Thymus (tissue), 14 donors: Measurements from ENCODE around the gene MILR1. TPM values are rescaled to one million over a fixed set of nuclear protein-coding genes. Genes with fewer than 3 reads are reported as not detected.

Experiments used
- DNase-seq, 9 donors: peaks; one replicate each; pipeline ENCODE4 v3.0.0-alpha.2; 2013; ENCODE audit warnings: low spot score in 9 of 9, low read depth in 6 of 9, missing footprints in 1 of 9
- H3K27ac ChIP-seq, 2 donors: one replicate each; pipeline ENCODE4 v1.5.1; 2013; ENCODE audit warnings: control low read depth in 1 of 2, low read depth in 1 of 2, low read length in 1 of 2, mild to moderate bottlenecking in 1 of 2, moderate library complexity in 1 of 2
- H3K27me3 ChIP-seq, 2 donors: one replicate each; pipeline ENCODE4 v1.5.1; 2013; ENCODE audit warnings: low read length in 1 of 2; ENCODE audit not compliant: control insufficient read depth in 2 of 2, insufficient read depth in 1 of 2
- H3K36me3 ChIP-seq, 2 donors: one replicate each; pipeline ENCODE4 v1.5.1; 2013; ENCODE audit warnings: low read length in 1 of 2, mild to moderate bottlenecking in 1 of 2, moderate library complexity in 1 of 2; ENCODE audit not compliant: control insufficient read depth in 2 of 2, insufficient read depth in 2 of 2
- H3K4me1 ChIP-seq, 2 donors: one replicate each; pipeline ENCODE4 v1.5.1; 2013; ENCODE audit warnings: low read length in 2 of 2; ENCODE audit not compliant: control insufficient read depth in 2 of 2, insufficient read depth in 2 of 2
- H3K4me3 ChIP-seq, 2 donors: one replicate each; pipeline ENCODE4 v1.5.1; 2013; ENCODE audit warnings: low read length in 2 of 2, control low read depth in 1 of 2, mild to moderate bottlenecking in 1 of 2
- H3K9me3 ChIP-seq, 2 donors: one replicate each; pipeline ENCODE4 v1.5.1; 2013; ENCODE audit warnings: low read length in 1 of 2, mild to moderate bottlenecking in 1 of 2; ENCODE audit not compliant: control insufficient read depth in 2 of 2, insufficient read depth in 1 of 2
- WGBS: extraction: QIAGEN DNeasy Blood & Tissue Kit; methylation state at CpG from one replicate; pipeline ENCODE4 v1.1.7; 2013; 5-methylcytosine and 5-hydroxymethylcytosine counted together
- long read RNA-seq, 10 donors: transcript quantifications; one replicate each; lab custom pipeline, GENCODE V29; 2026
- polyA plus RNA-seq: library from polyadenylated mRNA; stranded (reverse); fragments of 200-250 nt; gene quantifications from one replicate; pipeline ENCODE4 v1.2.3, GENCODE V29; 2013
- total RNA-seq: library from RNA; stranded (reverse); fragments of 120-200 nt; gene quantifications from one replicate; pipeline ENCODE4 v1.2.4, GENCODE V29; 2013
- donor health status: healthy.

MILR1 gene, protein sequence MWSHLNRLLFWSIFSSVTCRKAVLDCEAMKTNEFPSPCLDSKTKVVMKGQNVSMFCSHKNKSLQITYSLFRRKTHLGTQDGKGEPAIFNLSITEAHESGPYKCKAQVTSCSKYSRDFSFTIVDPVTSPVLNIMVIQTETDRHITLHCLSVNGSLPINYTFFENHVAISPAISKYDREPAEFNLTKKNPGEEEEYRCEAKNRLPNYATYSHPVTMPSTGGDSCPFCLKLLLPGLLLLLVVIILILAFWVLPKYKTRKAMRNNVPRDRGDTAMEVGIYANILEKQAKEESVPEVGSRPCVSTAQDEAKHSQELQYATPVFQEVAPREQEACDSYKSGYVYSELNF
- 8.8 TPM for total RNA-seq
- polyA plus RNA-seq = 6.2 TPM
- long read RNA-seq, donor 1 = 0 reads
- long read RNA-seq, donor 2 = 0 reads
- long read RNA-seq, donor 3, partial matches to known transcripts = 1,013 of 1,030 reads
- long read RNA-seq, donor 3, other reads (novel, unspliced or antisense) = 16 of 1,030 reads
- long read RNA-seq, donor 4, partial matches to known transcripts = 450 of 602 reads
- long read RNA-seq, donor 4, other reads (novel, unspliced or antisense) = 151 of 602 reads
- long read RNA-seq, donor 5, partial matches to known transcripts = 0 of 2 reads
- long read RNA-seq, donor 5, other reads (novel, unspliced or antisense) = 0 of 2 reads
- long read RNA-seq, donor 6, partial matches to known transcripts = 0 of 1 reads
- long read RNA-seq, donor 6, other reads (novel, unspliced or antisense) = 0 of 1 reads
- long read RNA-seq, donor 7, partial matches to known transcripts = 0 of 1 reads
- long read RNA-seq, donor 7, other reads (novel, unspliced or antisense) = 0 of 1 reads
- long read RNA-seq, donor 8, partial matches to known transcripts = 0 of 1 reads
- long read RNA-seq, donor 8, other reads (novel, unspliced or antisense) = 0 of 1 reads
- long read RNA-seq, donor 9, partial matches to known transcripts = 0 of 1 reads
- long read RNA-seq, donor 9, other reads (novel, unspliced or antisense) = 0 of 1 reads
- long read RNA-seq, donor 10, partial matches to known transcripts = 248 of 398 reads
- long read RNA-seq, donor 10, other reads (novel, unspliced or antisense) = 150 of 398 reads

DNA sequence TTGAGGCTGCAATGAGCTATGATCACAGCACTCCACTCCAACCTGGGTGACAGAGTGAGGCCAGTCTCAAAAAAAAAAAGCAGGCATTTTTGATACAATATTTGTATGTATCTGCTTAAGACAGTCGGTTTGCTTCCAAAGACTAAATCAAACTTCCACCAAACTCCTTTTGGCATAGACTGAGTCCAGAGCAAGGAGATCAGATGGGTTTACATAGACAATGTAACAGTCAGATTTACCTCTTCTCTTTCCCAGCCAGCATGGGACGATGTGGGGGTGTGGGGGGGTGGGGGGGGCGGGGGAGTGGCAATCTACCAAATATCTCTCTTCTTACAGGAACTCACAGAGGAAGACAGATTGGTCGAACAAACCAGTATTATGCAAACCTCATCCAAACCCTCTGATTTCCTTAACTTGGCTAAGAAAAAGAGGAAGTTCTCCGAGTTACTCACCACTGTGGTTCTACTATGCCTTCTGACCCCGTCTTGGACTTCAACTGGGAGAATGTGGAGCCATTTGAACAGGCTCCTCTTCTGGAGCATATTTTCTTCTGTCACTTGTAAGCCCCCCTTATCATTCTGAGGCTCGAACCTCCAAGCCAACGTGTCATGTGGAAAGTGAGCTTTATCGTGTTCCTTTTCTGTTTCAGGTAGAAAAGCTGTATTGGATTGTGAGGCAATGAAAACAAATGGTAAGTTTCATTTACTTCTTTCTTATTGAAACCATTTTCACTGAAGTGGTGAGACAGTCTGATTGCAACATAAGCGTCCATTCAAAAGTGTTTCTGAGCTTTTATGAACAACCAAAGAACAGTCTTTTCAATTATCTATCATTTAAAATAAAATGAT is at the start of gene MILR1:
Gene MILR1 (plus strand): TSS at position 451 of the 848 bp plus-strand sequence. CDS start 54 bp downstream, at position 505.
- Histone ChIP-seq H3K4me3 (no peak within 1 kb of the TSS), H3K4me1 (peaks cover 0 to 13% of the 10 kb centered on the region in 2 donors)
- WGBS = 5% methylated on average over 10 of the region's 10 CpGs

DNA sequence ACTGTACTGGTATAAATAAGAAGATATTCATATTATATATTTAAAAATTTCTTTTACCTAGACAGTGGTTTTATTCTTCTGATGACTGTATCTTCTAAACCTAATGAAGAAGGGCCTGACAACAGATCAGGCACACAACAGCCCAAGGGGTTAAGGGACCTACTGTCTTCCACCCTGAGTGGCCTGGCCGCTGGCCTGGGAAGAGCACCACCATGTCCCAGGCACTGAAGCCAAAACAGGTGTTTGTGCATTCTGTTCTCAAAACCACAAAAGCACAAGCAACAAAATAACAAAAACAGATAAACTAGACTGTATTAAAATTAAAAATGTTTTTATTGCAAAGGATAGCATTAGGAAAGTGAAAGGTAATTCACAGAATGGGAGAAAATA is 49.2 kb upstream of the MILR1 start:
- DNase-seq = no peak
- H3K9me3 ChIP-seq = peaks cover 0 to 3% of the 10 kb centered on the region in 2 donors
- no peak overlapping the region for H3K4me3 ChIP-seq
- H3K27me3 ChIP-seq = no peaks in the 10 kb centered on the region
- H3K27ac ChIP-seq = no peak overlapping the region
- peaks cover 18 to 42% of the 10 kb centered on the region in 2 donors for H3K4me1 ChIP-seq
- WGBS = 96% methylated on average over 1 of the region's 1 CpG
- no peaks in the 10 kb centered on the region for H3K36me3 ChIP-seq

More for the DNA sequence above, at the start of gene MILR1:
- peak in 1 of 9 donors; percentile 46 for DNase-seq
- H3K9me3 ChIP-seq = no peaks in the 10 kb centered on the region
- no peaks in the 10 kb centered on the region for H3K27me3 ChIP-seq
- H3K27ac ChIP-seq = peak within 1 kb of the TSS in 1 of 2 donors; percentile 40
- no peaks in the 10 kb centered on the region for H3K36me3 ChIP-seq

DNA sequence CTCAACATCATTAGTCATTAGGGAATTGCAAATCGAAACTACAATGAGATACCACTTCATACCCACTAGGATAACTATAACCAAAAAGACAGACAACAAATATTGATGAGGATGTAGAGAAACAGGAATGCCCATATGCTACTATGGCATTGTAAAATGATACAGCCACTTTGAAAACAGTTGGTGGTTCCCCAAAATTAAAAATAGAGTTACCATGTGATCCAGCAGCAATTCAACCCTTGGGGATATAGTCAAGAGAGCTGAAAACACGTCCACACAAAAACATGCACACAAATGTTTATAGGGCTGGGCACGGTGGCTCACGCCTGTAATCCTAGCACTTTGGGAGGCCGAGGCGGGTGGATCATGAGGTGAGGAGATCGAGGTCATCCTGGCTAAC is 48.3 kb upstream of the MILR1 start:
- H3K36me3 ChIP-seq = no peaks in the 10 kb centered on the region
- 73% methylated on average over 7 of the region's 7 CpGs for WGBS
- no peak overlapping the region for H3K27ac ChIP-seq
- H3K27me3 ChIP-seq = no peaks in the 10 kb centered on the region
- no peak for DNase-seq
- H3K4me1 ChIP-seq = peaks cover 18 to 42% of the 10 kb centered on the region in 2 donors
- no peak overlapping the region for H3K4me3 ChIP-seq
- H3K9me3 ChIP-seq = peaks cover 0 to 3% of the 10 kb centered on the region in 2 donors

DNA sequence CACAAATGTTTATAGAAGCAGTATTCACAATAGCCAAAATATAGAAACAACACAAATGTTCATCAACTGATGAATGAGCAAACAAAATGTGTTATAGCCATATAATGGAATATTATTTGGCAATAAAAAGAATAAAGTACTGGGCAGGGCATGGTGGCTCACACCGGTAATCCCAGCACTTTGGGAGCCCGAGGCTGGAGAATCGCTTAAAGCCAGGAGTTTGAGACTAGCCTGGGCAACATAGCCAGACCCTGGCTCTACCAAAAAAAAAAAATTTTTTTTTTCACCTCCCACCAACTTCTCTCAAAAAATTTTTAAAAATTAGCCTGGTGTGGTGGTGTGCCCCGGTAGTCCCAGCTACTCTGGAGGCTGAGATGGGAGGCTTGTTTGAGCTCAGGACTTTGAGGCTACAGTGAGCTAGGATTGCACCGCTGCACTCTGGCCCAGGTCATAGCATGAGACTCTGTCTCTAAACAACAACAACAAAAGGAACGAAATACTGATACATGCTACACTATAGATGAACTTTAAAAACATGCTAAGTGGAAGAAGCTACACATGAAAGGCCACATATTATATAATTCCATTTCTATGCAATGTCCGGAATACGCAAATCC is 47.6 kb upstream of the MILR1 start:
- H3K36me3 ChIP-seq = no peaks in the 10 kb centered on the region
- H3K9me3 ChIP-seq = peaks cover 0 to 3% of the 10 kb centered on the region in 2 donors
- DNase-seq = no peak
- H3K27me3 ChIP-seq = no peaks in the 10 kb centered on the region
- 80% methylated on average over 8 of the region's 8 CpGs for WGBS
- peaks cover 14 to 36% of the 10 kb centered on the region in 2 donors for H3K4me1 ChIP-seq
- no peak overlapping the region for H3K27ac ChIP-seq
- no peak overlapping the region for H3K4me3 ChIP-seq

DNA sequence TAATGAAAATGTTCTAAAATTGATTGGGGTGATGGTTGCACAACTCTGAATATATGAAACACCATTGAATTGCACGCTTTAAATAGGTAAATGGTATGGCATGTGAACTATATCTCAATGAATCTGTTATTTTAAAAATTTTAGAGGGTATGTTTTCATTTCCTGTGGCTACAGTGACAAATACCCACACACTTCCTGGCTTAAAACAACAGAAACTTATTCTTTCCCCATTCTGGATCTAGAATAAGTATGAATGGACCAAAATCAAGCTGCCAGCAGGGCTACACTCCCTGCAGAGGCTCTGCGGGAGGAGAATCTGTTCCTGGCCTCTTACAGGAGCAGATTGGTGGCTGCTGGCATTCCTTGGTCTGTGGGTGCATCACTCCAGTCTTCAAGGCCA is 47.0 kb upstream of the MILR1 start:
- H3K27me3 ChIP-seq = no peaks in the 10 kb centered on the region
- H3K4me3 ChIP-seq = no peak overlapping the region
- no peak for DNase-seq
- WGBS = 91% methylated on average over 2 of the region's 2 CpGs
- H3K36me3 ChIP-seq = no peaks in the 10 kb centered on the region
- no peak overlapping the region for H3K27ac ChIP-seq
- peaks cover 14 to 31% of the 10 kb centered on the region in 2 donors for H3K4me1 ChIP-seq
- peaks cover 0 to 3% of the 10 kb centered on the region in 2 donors for H3K9me3 ChIP-seq

DNA sequence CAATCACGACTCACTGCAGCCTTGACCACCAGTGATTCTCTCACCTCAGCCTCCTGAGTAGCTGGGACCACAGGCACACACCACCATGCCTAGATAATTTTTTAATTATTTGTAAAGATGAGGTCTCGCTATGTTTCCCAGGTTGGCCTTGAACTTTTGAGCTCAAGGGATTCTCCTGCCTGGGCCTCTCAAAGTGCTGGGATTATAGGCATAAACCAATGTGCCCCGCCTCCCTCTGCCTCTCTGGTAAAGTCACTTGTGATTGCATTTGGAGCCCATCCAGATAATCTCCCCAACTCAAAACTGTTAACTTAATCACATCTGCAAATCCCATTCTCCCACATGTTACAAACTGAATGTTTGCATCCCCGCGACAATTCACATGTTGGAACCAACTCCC is 46.4 kb upstream of the MILR1 start:
- over 99% methylated on average over 5 of the region's 5 CpGs for WGBS

DNA sequence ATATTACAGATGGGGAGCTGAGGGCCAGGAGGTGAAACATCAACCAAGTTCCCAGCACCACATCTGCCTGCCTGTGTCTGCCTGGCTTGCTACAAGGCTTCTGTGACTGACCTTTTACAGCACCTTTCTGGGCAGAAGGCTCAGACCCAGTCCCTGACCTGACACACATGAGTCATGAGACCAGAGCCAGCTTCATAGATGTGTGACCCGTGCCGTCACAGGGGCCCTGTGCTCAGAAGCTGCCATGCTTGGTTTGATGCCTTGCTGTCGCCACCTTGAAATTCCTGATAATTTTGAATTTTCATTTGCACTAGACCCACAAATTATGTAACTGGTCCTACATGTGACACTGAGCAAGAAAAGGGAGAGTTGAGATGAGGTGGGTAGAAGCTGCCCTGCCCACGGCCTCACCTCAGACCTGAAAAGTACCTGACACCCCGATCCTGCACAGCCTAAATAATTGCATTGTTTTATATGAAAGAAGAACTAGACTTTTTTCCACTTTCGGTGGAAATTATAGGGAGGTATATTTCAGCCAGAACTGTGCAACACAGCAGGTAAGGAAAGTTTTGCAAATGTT is 44.9 kb upstream of the MILR1 start:
- DNase-seq = no peak
- no peaks in the 10 kb centered on the region for H3K36me3 ChIP-seq
- no peaks in the 10 kb centered on the region for H3K9me3 ChIP-seq
- no peaks in the 10 kb centered on the region for H3K27me3 ChIP-seq
- no peak overlapping the region for H3K4me3 ChIP-seq
- no peak overlapping the region for H3K27ac ChIP-seq
- 89% methylated on average over 6 of the region's 6 CpGs for WGBS
- peaks cover 4 to 14% of the 10 kb centered on the region in 2 donors for H3K4me1 ChIP-seq

More for the DNA sequence above, 46.4 kb upstream of the MILR1 start:
- Histone ChIP-seq H3K4me1 (peaks cover 14 to 29% of the 10 kb centered on the region in 2 donors), H3K9me3 (peaks cover 0 to 3% of the 10 kb centered on the region in 2 donors), H3K27ac (no peak overlapping the region), H3K4me3 (no peak overlapping the region), H3K36me3 (no peaks in the 10 kb centered on the region), H3K27me3 (no peaks in the 10 kb centered on the region)
- DNase-seq = no peak
